Measurements from ENCODE around the gene TXNDC8.

GRCh38 chr9:110260911-110261310 is 76.8 kb downstream of the TXNDC8 start:
- TF ChIP-seq CTCF (IDR thresholded peaks at IDR 0.05) (no peak), EZH2 (IDR thresholded peaks at IDR 0.05; ENCODE audit: borderline replicate concordance, insufficient read depth, low read depth, low read length, poor library complexity, severe bottlenecking) (no peak)
